HFF-Myc (cell line): ENCODE data around the gene RUNX1.

ENCODE experiments used
- DNase-seq: peaks from one replicate; pipeline ENCODE4 v3.0.0-alpha.2; 2011; ENCODE audit warnings: low read depth; ENCODE audit errors: extremely low read depth
- H3K4me3 ChIP-seq: replicated peaks from 2 replicates; pipeline ENCODE4 v1.5.1; 2011; ENCODE audit warnings: low read depth, mild to moderate bottlenecking, control low read depth, low read length
- CTCF ChIP-seq: IDR thresholded peaks from 2 replicates; pipeline ENCODE4 v1.5.1; 2012; ENCODE audit warnings: mild to moderate bottlenecking, low read depth, low read length, control low read depth; ENCODE audit errors: missing control alignments

The RUNX1 gene

GRCh38 chr21:34810786-34811185, 238.3 kb downstream of the RUNX1 start:
- TF ChIP-seq CTCF = no peak
- DNase-seq = no peak

DNA sequence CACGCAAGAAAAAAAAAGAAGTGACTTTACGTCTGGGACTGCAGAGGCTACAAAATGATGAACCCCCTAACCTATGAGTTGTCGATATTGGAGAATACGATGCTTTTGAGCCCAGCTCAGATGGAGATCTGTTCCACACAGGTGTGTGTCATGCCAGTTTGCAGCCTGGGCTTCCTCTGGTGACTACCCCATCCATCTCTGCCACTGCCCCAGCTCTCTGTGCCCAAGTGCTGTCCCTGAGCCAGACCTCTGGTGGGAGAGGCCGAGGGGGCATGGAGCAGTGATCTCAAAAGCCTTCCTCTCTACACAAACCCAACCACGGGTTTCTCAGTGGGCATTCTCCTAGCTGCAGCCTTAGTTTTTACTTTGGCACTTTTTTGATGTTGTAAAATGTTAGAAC, 239.3 kb downstream of the RUNX1 start:
- TF ChIP-seq CTCF = no peak

More at GRCh38 chr21:34810786-34811185, 238.3 kb downstream of the RUNX1 start:
- no peak overlapping the region for H3K4me3 ChIP-seq

DNA sequence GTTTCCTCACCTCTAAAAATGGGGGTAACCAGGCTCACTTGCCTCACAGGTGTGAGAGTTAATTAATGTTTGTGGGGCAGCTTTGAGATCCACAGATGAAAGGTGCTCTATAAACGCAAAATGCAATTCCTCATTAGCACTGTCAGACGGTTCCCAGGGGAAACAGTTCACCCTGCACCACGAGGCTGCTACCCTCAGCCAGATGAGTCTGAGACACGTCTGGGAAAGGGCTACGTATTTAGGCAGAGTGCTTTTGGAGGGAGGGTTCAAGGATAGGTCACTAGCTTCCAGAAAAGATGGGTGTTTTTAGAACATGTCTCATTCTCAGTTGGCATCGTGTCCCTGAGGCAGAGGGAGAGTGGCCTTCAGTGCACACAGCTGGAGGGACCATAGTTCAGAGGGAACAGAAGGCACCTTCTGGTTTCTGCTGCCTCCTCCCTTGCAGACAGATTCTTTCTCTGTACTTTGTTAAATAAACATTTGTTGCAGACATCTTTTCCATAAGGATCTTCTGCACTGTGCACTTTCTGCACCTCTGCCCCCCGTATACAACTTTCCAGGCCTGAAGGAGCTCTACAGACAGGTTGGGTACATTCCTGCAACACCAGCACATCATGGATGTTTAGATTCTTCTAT, 240.4 kb downstream of the RUNX1 start:
- DNase-seq = peak; percentile 45
- no peak for TF ChIP-seq CTCF
- H3K4me3 ChIP-seq = 0 out of 2 replicates have a peak overlapping the region, but pooled peaks have one; percentile 2

More for the DNA sequence above, 239.3 kb downstream of the RUNX1 start:
- H3K4me3 ChIP-seq = no peak overlapping the region
- no peak for DNase-seq

GRCh38 chr21:34807881-34808568, 241.1 kb downstream of the RUNX1 start:
- peak overlapping the region; percentile 2; the same call in 1 of the 2 replicates for H3K4me3 ChIP-seq
- DNase-seq = peak; percentile 48
- no peak for TF ChIP-seq CTCF

DNA sequence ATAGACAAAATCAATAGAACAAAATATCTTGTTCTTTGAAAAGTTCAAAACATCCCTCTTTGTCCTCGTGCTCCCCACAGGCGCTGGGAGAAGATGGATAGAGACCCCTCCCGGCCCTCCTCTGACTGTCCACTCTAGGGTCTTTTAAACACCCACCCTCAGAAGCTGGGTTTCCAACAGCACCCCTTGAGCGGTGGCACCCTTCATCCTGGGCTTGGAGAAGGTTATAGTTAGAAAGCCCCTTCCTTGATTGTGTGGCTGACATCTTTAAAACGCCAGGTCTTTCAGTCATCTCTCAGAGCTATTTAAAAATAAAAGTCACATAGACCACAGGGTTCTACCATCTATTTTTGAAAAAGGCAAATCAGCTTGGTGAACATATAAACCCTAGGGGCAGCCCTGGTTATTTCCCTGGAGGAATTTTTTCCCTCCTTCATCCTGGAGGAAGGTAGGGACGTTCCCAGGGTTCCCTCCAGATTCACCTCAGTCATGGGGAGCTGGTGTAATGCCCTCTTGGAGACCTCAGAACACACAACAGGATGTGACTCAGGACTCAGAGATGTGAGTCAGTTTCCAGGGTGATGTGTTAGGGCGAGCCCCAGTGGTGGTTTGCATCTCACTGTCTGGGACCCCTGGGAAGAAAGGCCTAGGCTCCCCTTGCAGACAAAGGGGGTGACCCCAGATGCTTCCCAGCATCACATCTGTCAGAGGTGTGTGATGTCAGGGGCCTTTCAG, 241.8 kb downstream of the RUNX1 start:
- peak overlapping the region; percentile 2; the same call in 1 of the 2 replicates for H3K4me3 ChIP-seq
- DNase-seq = peak; percentile 89
- no peak for TF ChIP-seq CTCF

DNA sequence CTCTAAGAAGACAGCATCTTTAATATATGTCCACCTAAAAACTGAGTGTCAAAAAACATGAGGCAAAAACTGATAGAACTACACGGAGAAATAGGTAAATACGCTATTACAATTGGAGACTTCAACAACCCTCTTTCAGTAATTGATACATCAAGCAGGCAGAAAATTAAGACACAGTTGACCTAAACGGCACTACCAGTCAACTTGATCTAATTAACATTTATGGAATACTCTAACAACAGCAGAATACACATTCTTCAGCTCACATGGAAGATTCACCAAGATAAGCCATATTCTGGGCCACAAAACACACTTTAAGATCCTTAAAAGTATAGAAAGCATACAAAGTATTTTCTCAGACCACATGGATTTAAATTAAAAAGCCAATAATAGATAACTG, 242.7 kb downstream of the RUNX1 start:
- no peak overlapping the region for H3K4me3 ChIP-seq
- TF ChIP-seq CTCF = no peak
- DNase-seq = no peak
